Measurements from ENCODE around the gene PRPF8.

PRPF8 gene

DNA sequence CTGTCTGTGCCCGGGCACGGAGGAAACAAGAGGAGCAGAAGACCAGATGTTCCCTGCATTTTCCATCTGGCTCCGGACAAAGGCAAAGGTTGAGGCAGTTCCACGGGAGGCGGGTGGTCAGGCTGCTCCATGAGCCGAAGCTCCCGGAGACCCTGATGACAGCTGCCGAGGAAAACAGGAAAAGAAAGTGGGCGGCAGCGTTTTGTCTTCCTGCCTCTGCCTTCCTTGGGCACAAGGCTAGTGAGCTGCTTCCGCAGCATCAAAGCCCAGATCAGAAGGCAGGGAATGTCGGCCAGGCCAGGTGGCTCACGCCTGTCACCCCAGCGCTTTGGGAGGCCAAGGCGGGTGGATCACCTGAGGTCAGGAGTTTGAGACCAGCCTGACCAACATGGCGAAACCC, 72.3 kb downstream of the PRPF8 start:
- TF ChIP-seq EZH2phosphoT487 (IDR thresholded peaks at IDR 0.05; ENCODE audit: borderline replicate concordance) (no peak), CTCF (conservative IDR thresholded peaks at IDR 0.05; ENCODE audit: low read length) (no peak)
- H3F3A ChIP-seq (ENCODE audit: low read depth) = no peaks in the 10 kb centered on the region
- H3K36me3 ChIP-seq (ENCODE audit: insufficient read depth, low read length) = no peaks in the 10 kb centered on the region; the same call in 1 of the 2 replicates
- H4K20me1 ChIP-seq (ENCODE audit: insufficient read depth, low read length, poor library complexity, severe bottlenecking) = no peaks in the 10 kb centered on the region
- H3K4me1 ChIP-seq (ENCODE audit: insufficient read depth, low read length, poor library complexity, severe bottlenecking) = peaks cover 8% of the 10 kb centered on the region
- no peaks in the 10 kb centered on the region for H3K9me2 ChIP-seq (replicated peaks; ENCODE audit: low read depth, low read length)
- H3K9ac ChIP-seq (ENCODE audit: low read depth, low read length, poor library complexity, severe bottlenecking) = no peak overlapping the region
- H3K4me3 ChIP-seq (ENCODE audit: low read length, poor library complexity, severe bottlenecking) = no peak overlapping the region
- no peak overlapping the region for H3K4me2 ChIP-seq (ENCODE audit: low read depth, low read length, poor library complexity, severe bottlenecking)
- no peaks in the 10 kb centered on the region for H3K9me3 ChIP-seq (ENCODE audit: insufficient read depth, low read depth, low read length)
- no peaks in the 10 kb centered on the region for H3K27me3 ChIP-seq (ENCODE audit: insufficient read depth, low read length, poor library complexity, severe bottlenecking)
- no peak overlapping the region for H2AFZ ChIP-seq (ENCODE audit: low read length)
- H3K79me2 ChIP-seq (ENCODE audit: insufficient read depth, low read length) = no peaks in the 10 kb centered on the region

DNA sequence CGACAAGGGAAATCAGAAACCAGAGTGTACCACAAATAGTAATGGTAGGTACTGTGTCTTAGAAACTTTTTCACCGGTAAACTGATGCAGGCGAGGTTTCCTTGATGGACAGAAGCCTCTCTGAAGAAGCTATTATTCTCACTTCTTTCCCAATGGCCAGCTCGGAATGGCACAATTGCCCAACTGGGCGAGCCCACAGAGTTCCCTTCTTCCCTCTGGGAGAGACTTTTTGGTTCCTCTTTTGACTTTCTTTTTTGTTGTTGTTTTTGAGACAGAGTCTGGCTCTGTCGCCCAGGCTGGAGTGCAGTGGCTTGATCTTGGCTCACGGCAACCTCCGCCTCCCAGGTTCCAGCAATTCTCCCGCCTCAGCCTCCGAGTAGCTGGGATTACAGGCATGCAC, 73.0 kb downstream of the PRPF8 start:
- H3K4me3 ChIP-seq (ENCODE audit: low read length, poor library complexity, severe bottlenecking) = no peak overlapping the region
- no peaks in the 10 kb centered on the region for H3K79me2 ChIP-seq (ENCODE audit: insufficient read depth, low read length)
- no peaks in the 10 kb centered on the region; the same call in 1 of the 2 replicates for H3K36me3 ChIP-seq (ENCODE audit: insufficient read depth, low read length)
- peaks cover 15% of the 10 kb centered on the region for H3K4me1 ChIP-seq (ENCODE audit: insufficient read depth, low read length, poor library complexity, severe bottlenecking)
- no peaks in the 10 kb centered on the region for H3F3A ChIP-seq (ENCODE audit: low read depth)
- TF ChIP-seq CTCF (conservative IDR thresholded peaks at IDR 0.05; ENCODE audit: low read length) = no peak
- TF ChIP-seq EZH2phosphoT487 (IDR thresholded peaks at IDR 0.05; ENCODE audit: borderline replicate concordance) = no peak
- no peak overlapping the region for H3K4me2 ChIP-seq (ENCODE audit: low read depth, low read length, poor library complexity, severe bottlenecking)
- H3K9ac ChIP-seq (ENCODE audit: low read depth, low read length, poor library complexity, severe bottlenecking) = no peak overlapping the region
- H3K9me3 ChIP-seq (ENCODE audit: insufficient read depth, low read depth, low read length) = no peaks in the 10 kb centered on the region
- H2AFZ ChIP-seq (ENCODE audit: low read length) = no peak overlapping the region
- H4K20me1 ChIP-seq (ENCODE audit: insufficient read depth, low read length, poor library complexity, severe bottlenecking) = no peaks in the 10 kb centered on the region
- H3K9me2 ChIP-seq (replicated peaks; ENCODE audit: low read depth, low read length) = no peaks in the 10 kb centered on the region
- no peaks in the 10 kb centered on the region for H3K27me3 ChIP-seq (ENCODE audit: insufficient read depth, low read length, poor library complexity, severe bottlenecking)

DNA sequence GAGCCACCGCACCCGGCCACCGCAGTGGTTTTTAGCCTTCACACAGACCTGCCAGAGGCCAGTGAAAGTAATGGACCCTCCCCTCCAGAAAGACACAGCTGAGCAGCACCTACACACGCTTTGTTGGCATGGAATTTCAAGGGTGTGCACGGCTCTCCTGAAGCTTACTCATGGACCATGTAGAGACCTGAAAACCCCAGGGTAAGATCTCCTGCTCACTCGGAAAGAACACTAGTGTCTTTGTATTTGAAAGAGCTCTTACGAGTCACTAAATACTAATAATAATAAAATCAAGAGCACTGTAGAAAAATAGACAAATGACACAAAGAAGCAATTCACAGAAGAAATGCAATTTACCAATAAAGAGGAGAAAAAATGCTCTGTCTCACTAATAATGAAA, 76.0 kb downstream of the PRPF8 start:
- H3K9me3 ChIP-seq (ENCODE audit: insufficient read depth, low read depth, low read length) = no peaks in the 10 kb centered on the region
- no peaks in the 10 kb centered on the region for H4K20me1 ChIP-seq (ENCODE audit: insufficient read depth, low read length, poor library complexity, severe bottlenecking)
- TF ChIP-seq EZH2phosphoT487 (IDR thresholded peaks at IDR 0.05; ENCODE audit: borderline replicate concordance) (no peak), CTCF (conservative IDR thresholded peaks at IDR 0.05; ENCODE audit: low read length) (no peak)
- H3F3A ChIP-seq (ENCODE audit: low read depth) = no peaks in the 10 kb centered on the region
- H3K27me3 ChIP-seq (ENCODE audit: insufficient read depth, low read length, poor library complexity, severe bottlenecking) = no peaks in the 10 kb centered on the region
- no peak overlapping the region for H3K4me3 ChIP-seq (ENCODE audit: low read length, poor library complexity, severe bottlenecking)
- peaks cover 17% of the 10 kb centered on the region for H3K4me1 ChIP-seq (ENCODE audit: insufficient read depth, low read length, poor library complexity, severe bottlenecking)
- H3K9me2 ChIP-seq (replicated peaks; ENCODE audit: low read depth, low read length) = no peaks in the 10 kb centered on the region
- H3K9ac ChIP-seq (ENCODE audit: low read depth, low read length, poor library complexity, severe bottlenecking) = no peak overlapping the region
- H2AFZ ChIP-seq (ENCODE audit: low read length) = no peak overlapping the region
- H3K79me2 ChIP-seq (ENCODE audit: insufficient read depth, low read length) = no peaks in the 10 kb centered on the region
- no peak overlapping the region for H3K4me2 ChIP-seq (ENCODE audit: low read depth, low read length, poor library complexity, severe bottlenecking)
- H3K36me3 ChIP-seq (ENCODE audit: insufficient read depth, low read length) = no peaks in the 10 kb centered on the region

All from Loucy (cell line).